Osteoblast (primary cell): Measurements from ENCODE around the gene ADORA1. TPM values are rescaled to one million over a fixed set of nuclear protein-coding genes. Genes with fewer than 3 reads are reported as not detected.

Experiments used
- DNase-seq: peaks from one replicate; pipeline ENCODE4 v3.0.0; 2011; ENCODE audit warnings: low spot score, mixed read lengths; ENCODE audit not compliant: insufficient read length; ENCODE audit errors: missing footprints
- H2AFZ ChIP-seq: 2 replicates; pipeline ENCODE4 v1.6.0; 2011; ENCODE audit warnings: mild to moderate bottlenecking, low read length
- H3K27ac ChIP-seq: 2 replicates; pipeline ENCODE4 v1.5.1; 2011; ENCODE audit warnings: mild to moderate bottlenecking, low read depth, low read length, moderate library complexity
- H3K27me3 ChIP-seq: 2 replicates; pipeline ENCODE4 v1.6.0; 2012; ENCODE audit warnings: mild to moderate bottlenecking, control low read depth, inconsistent platforms, low read length, moderate library complexity; ENCODE audit not compliant: insufficient read depth
- H3K36me3 ChIP-seq: 2 replicates; pipeline ENCODE4 v1.5.1; 2011; ENCODE audit warnings: mild to moderate bottlenecking, low read length, control low read depth, moderate library complexity; ENCODE audit not compliant: insufficient read depth
- H3K4me1 ChIP-seq: 2 replicates; pipeline ENCODE4 v1.5.1; 2011; ENCODE audit warnings: mild to moderate bottlenecking, low read length, control low read depth, moderate library complexity; ENCODE audit not compliant: insufficient read depth
- H3K4me2 ChIP-seq: 2 replicates; pipeline ENCODE4 v1.6.0; 2011; ENCODE audit warnings: mild to moderate bottlenecking, low read length; ENCODE audit not compliant: insufficient read depth
- H3K4me3 ChIP-seq: fragments of 200-600 bp; sonication (generic); 3 replicates; pipeline ENCODE4 v1.5.1; 2012; ENCODE audit warnings: mild to moderate bottlenecking, low read length, inconsistent platforms; ENCODE audit not compliant: insufficient read depth
- H3K79me2 ChIP-seq: 2 replicates; pipeline ENCODE4 v1.6.0; 2012; ENCODE audit warnings: mild to moderate bottlenecking, low read length, control low read depth, inconsistent platforms; ENCODE audit not compliant: insufficient read depth
- H3K9me3 ChIP-seq: 2 replicates; pipeline ENCODE4 v1.5.1; 2011; ENCODE audit warnings: low read depth, low read length, control low read depth
- H4K20me1 ChIP-seq: 2 replicates; pipeline ENCODE4 v1.6.0; 2012; ENCODE audit warnings: mild to moderate bottlenecking, low read length, control low read depth; ENCODE audit not compliant: insufficient read depth
- total RNA-seq: library from RNA; depleted of rRNA; stranded (reverse); fragments of >200 nt; gene quantifications from 2 replicates; pipeline ENCODE4 v1.2.3, GENCODE V29; 2012
- TF ChIP-seq, protein P1 (sequence below): IDR thresholded peaks from 2 replicates; pipeline ENCODE4 v1.5.1; 2011; ENCODE audit warnings: mild to moderate bottlenecking, low read depth, low read length, moderate library complexity; ENCODE audit errors: extremely low read depth

ADORA1 gene
- total RNA-seq, 1 donor, result 4.0 TPM

DNA sequence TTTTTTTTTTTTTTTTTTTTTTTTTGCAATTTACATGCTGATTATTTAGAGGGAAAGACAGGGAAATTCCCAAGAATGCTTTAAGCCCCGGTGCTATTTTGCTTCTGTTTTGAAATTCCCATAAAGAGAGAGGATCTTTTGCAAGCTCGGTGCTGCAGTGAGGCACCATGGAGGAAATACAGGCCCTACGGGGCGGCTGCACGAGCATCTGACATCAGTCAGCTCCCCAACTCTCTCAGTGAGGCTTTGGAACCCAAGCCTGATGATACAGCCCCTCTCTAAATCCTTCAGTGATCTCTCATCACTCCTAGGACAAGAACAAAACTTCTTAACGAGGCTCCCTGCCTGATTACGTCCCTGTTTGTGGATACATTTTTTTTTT lies 59.8 kb downstream of the ADORA1 start:
- no peak overlapping the region for H3K27ac ChIP-seq
- H3K79me2 ChIP-seq, result no peaks in the 10 kb centered on the region
- no peaks in the 10 kb centered on the region for H3K9me3 ChIP-seq
- peaks cover 26% of the 10 kb centered on the region for H3K4me1 ChIP-seq
- no peak overlapping the region for H3K4me2 ChIP-seq
- H3K27me3 ChIP-seq, result no peaks in the 10 kb centered on the region
- H3K4me3 ChIP-seq, result no peak overlapping the region
- H3K36me3 ChIP-seq, result no peaks in the 10 kb centered on the region
- peak; percentile 49 for DNase-seq
- H4K20me1 ChIP-seq, result no peaks in the 10 kb centered on the region
- TF ChIP-seq, protein P1, sequence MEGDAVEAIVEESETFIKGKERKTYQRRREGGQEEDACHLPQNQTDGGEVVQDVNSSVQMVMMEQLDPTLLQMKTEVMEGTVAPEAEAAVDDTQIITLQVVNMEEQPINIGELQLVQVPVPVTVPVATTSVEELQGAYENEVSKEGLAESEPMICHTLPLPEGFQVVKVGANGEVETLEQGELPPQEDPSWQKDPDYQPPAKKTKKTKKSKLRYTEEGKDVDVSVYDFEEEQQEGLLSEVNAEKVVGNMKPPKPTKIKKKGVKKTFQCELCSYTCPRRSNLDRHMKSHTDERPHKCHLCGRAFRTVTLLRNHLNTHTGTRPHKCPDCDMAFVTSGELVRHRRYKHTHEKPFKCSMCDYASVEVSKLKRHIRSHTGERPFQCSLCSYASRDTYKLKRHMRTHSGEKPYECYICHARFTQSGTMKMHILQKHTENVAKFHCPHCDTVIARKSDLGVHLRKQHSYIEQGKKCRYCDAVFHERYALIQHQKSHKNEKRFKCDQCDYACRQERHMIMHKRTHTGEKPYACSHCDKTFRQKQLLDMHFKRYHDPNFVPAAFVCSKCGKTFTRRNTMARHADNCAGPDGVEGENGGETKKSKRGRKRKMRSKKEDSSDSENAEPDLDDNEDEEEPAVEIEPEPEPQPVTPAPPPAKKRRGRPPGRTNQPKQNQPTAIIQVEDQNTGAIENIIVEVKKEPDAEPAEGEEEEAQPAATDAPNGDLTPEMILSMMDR, result no peak
- H2AFZ ChIP-seq, result peak overlapping the region; percentile 75

DNA sequence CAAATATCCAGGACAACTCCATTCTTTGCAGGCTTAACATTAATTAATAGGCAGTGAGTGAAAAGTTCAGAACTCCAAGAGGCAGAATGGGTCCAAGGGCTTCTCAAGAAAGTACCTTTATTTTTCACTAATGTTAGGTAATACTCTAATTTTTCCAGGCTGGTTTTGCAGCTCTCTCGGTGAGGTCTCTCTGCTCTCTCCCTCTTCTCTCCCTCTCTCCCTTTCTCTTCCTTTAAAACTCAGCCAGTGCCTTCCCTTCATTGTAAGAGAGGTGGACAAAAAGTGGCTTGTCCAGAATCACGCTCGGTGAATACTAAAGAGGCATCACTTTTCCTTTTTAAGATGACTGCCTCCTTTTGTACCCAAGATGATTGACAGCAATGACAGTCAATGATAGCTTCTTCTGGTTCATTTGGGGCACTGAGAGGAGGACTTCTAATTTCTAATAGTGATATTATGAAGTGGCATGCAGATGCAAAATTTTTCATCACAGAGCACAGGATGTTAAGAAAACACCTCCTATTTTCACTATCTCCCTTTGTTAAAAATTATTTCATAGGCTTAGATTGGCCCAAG lies 60.3 kb downstream of the ADORA1 start:
- Histone ChIP-seq H3K27ac (no peak overlapping the region), H2AFZ (peak overlapping the region; percentile 75), H3K4me2 (no peak overlapping the region), H3K4me1 (peaks cover 26% of the 10 kb centered on the region), H3K27me3 (no peaks in the 10 kb centered on the region), H4K20me1 (no peaks in the 10 kb centered on the region), H3K4me3 (no peak overlapping the region), H3K79me2 (no peaks in the 10 kb centered on the region), H3K36me3 (no peaks in the 10 kb centered on the region), H3K9me3 (no peaks in the 10 kb centered on the region)
- TF ChIP-seq, protein P1, result no peak
- peak; percentile 9 for DNase-seq

DNA sequence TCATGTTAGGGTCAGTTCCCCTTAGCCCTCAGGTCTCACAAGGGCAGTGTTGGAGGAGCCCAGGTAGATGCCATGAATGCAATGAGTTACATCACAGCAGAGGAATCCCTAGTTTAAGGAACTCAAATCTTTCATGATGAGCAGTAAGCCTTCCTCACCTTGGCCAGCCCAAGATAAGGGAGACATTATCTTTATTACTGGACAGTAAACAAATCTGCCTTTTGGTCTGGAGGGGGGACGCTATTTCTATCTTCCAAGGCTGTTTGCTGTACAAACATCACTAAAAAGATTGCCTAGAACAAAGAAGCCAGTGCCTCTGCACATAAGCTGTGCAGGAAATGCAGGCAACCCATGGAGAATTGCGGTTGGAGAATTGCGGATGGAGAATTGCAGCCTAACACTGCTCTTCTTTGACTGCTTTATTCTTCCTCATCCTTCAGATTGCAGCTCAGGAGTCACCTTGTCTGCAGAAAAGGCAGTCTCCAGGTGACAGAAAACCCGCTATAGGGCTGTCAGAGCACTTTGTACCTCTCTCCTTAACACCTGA lies 61.2 kb downstream of the ADORA1 start:
- Histone ChIP-seq H4K20me1 (no peaks in the 10 kb centered on the region), H3K27me3 (no peaks in the 10 kb centered on the region), H3K4me1 (peaks cover 26% of the 10 kb centered on the region), H3K9me3 (no peaks in the 10 kb centered on the region), H3K36me3 (no peaks in the 10 kb centered on the region), H3K4me2 (no peak overlapping the region), H3K27ac (no peak overlapping the region), H2AFZ (no peak overlapping the region), H3K4me3 (no peak overlapping the region), H3K79me2 (no peaks in the 10 kb centered on the region)
- peak; percentile 13 for DNase-seq
- TF ChIP-seq, protein P1, result no peak

DNA sequence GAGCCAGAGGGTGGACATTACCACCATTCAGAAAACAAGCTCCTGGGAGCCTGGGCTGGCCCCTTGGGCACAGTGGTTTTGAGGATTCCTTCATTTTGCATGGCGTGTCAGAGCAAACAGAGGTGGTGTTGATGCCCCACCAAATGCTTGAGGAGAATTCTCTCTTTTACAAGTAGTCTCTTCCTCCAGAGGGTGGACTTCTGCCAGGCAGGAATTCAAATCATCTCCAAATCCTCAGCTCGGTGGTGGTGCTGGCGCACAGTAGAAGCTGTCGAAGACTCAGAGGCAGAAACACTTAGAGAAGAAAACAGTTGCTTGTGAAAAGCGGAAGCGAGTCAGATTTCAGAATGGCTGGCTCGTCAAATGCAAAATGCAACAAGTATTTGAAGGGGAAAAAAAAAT lies 62.4 kb downstream of the ADORA1 start:
- H3K4me2 ChIP-seq, result peak overlapping the region; percentile 54
- DNase-seq, result peak; percentile 65
- TF ChIP-seq, protein P1, result no peak
- H3K27me3 ChIP-seq, result no peaks in the 10 kb centered on the region
- H3K4me1 ChIP-seq, result peaks cover 26% of the 10 kb centered on the region
- H3K79me2 ChIP-seq, result no peaks in the 10 kb centered on the region
- no peaks in the 10 kb centered on the region for H4K20me1 ChIP-seq
- H3K9me3 ChIP-seq, result no peaks in the 10 kb centered on the region
- no peaks in the 10 kb centered on the region for H3K36me3 ChIP-seq
- H3K4me3 ChIP-seq, result peak overlapping the region; percentile 14
- H2AFZ ChIP-seq, result peak overlapping the region; percentile 36
- no peak overlapping the region for H3K27ac ChIP-seq
